Adrenal gland (tissue), 12 donors: Measurements from ENCODE around the gene GIMAP7. TPM values are rescaled to one million over a fixed set of nuclear protein-coding genes. Genes with fewer than 3 reads are reported as not detected.

Source experiments
- DNase-seq, 7 donors: peaks; one replicate each; pipeline ENCODE4 v3.0.0-alpha.2; 2019 to 2020
- H3K27ac ChIP-seq, 5 donors: fragments of 200-600 bp; sonication (generic) in 4 of 5; 1 replicate in 3 of 5; 2 replicates in 2 of 5; pipeline versions ENCODE4 v1.5.1 to v1.8.0; 2016 to 2020; ENCODE audit warnings: mild to moderate bottlenecking in 1 of 5
- H3K27me3 ChIP-seq: fragments of 200-600 bp; 2 replicates; pipeline ENCODE4 v1.8.0; 2021
- H3K36me3 ChIP-seq, 2 donors: fragments of 200-600 bp; replicated peaks in 1 of 2; 1 replicate in 1 of 2; 2 replicates in 1 of 2; pipeline versions ENCODE4 v1.5.1 to v1.8.0; 2018 to 2022
- H3K4me1 ChIP-seq, 2 donors: fragments of 200-600 bp; replicated peaks in 1 of 2; 1 replicate in 1 of 2; 2 replicates in 1 of 2; pipeline versions ENCODE4 v1.5.1 to v1.8.0; 2018 to 2021
- H3K4me3 ChIP-seq, 4 donors: fragments of 200-600 bp; sonication (generic) in 3 of 4; one replicate each; pipeline ENCODE4 v1.5.1; 2016 to 2018
- H3K9me3 ChIP-seq, 3 donors: fragments of 200-600 bp; sonication (generic) in 1 of 3; replicated peaks in 1 of 3; 1 replicate in 2 of 3; 2 replicates in 1 of 3; pipeline versions ENCODE4 v1.5.1 to v1.8.0; 2016 to 2021
- POLR2A ChIP-seq, 2 donors: fragments of 450-650 bp; IDR thresholded peaks; one replicate each; pipeline ENCODE4 v1.6.1; 2017; ENCODE audit warnings: antibody characterized with exemption in 2 of 2, mild to moderate bottlenecking in 2 of 2, moderate library complexity in 1 of 2
- WGBS, 4 donors: extraction: QIAGEN DNeasy Blood & Tissue Kit in 2 of 4; methylation state at CpG; one replicate each; pipeline versions ENCODE4 v1.1.5 to v1.1.7; 2013 to 2017; 5-methylcytosine and 5-hydroxymethylcytosine counted together
- intact Hi-C, 2 donors: fragments of 100-400 bp; cut with DNase I; formaldehyde crosslinking; loops; one replicate each; pipeline versions ENCODE4 v1.14.1 to v1.15.0; 2022 to 2023
- polyA plus RNA-seq, 3 donors: library from polyadenylated mRNA; stranded (reverse); fragments of 200-250 nt in 2 of 3; fragments of 350-450 nt in 1 of 3; fragmentation: Illumina TruSeq in 1 of 3; extraction: RNeasy Lipid Tissue Mini Kit (QIAGEN cat#74804) in 1 of 3; gene quantifications; one replicate each; pipeline ENCODE4 v1.2.3, GENCODE V29; 2013 to 2014
- total RNA-seq, 9 donors: library from RNA; depleted of rRNA in 4 of 9; stranded (reverse); fragments of >200 nt in 4 of 9; fragments of 120-200 nt in 1 of 9; fragmentation: NEBNext Ultra II Directional in 1 of 9; extraction: Animal tissue kit (Norgen Biotek cat#: 25700) in 1 of 9; gene quantifications; one replicate each; pipeline versions ENCODE4 v1.1.0 to v1.2.4, GENCODE V29; 2013 to 2023
- TF ChIP-seq, protein P1 (sequence below), 6 experiments: fragments of 450-650 bp in 4 of 6; fragments of 200-600 bp in 2 of 6; sonication (generic) in 1 of 6; IDR thresholded peaks; 1 replicate in 5 of 6; 2 replicates in 1 of 6; pipeline versions ENCODE4 v1.5.1 to v1.8.0; 2016 to 2021; ENCODE audit warnings: antibody characterized with exemption in 6 of 6, mild to moderate bottlenecking in 2 of 6, moderate library complexity in 1 of 6
- donor health status: healthy with polysubstance abuse.
- donor health status: Bipolar disorder and iron deficiency.
- donor health status: DM: yes; HTN: yes; CAD: no.
- donor health status: DM: no; HTN: no; CAD: no.
- donor health status: DM: no; HTN: no; CAD: no.
- donor health status: DM: yes; HTN: yes; CAD: no.

GIMAP7 gene
- total and polyA plus RNA-seq, 12 donors: 4.2 to 39.3 (median 18.8) TPM

DNA sequence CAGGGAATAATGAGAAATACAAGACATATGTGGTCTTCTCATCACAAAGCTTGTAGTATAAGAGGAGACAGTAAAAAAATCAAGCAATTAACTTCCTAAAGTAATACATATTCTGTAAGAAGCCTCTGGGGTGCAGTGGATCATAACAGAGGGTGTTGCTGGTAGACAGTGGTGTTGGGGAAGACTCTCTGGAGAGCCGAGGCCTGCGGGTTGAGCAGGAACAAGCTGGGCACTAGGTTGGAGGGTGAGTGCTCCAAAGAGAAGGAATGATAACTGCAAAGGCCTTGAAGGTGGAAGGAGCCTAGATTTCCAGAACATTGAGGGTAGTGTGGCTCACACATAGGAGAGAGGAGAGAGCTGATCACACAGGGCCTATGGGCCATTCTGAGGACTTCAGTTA is 54.0 kb downstream of the GIMAP7 start:
- H3K27ac ChIP-seq: peak overlapping the region in 3 of 5 donors; percentile 16 to 51 (median 33)
- no peaks in the 10 kb centered on the region for H3K27me3 ChIP-seq
- 41 to 78% (median 71%) methylated on average over 2 of the region's 2 CpGs for WGBS, 4 donors
- TF ChIP-seq POLR2A (IDR thresholded peaks at IDR 0.05): no peak
- TF ChIP-seq, protein P1, sequence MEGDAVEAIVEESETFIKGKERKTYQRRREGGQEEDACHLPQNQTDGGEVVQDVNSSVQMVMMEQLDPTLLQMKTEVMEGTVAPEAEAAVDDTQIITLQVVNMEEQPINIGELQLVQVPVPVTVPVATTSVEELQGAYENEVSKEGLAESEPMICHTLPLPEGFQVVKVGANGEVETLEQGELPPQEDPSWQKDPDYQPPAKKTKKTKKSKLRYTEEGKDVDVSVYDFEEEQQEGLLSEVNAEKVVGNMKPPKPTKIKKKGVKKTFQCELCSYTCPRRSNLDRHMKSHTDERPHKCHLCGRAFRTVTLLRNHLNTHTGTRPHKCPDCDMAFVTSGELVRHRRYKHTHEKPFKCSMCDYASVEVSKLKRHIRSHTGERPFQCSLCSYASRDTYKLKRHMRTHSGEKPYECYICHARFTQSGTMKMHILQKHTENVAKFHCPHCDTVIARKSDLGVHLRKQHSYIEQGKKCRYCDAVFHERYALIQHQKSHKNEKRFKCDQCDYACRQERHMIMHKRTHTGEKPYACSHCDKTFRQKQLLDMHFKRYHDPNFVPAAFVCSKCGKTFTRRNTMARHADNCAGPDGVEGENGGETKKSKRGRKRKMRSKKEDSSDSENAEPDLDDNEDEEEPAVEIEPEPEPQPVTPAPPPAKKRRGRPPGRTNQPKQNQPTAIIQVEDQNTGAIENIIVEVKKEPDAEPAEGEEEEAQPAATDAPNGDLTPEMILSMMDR (IDR thresholded peaks at IDR 0.05): no peak
- intact Hi-C loops: no loop called here
- no peak for DNase-seq
- peak overlapping the region in 1 of 4 donors; percentile 53 for H3K4me3 ChIP-seq
- no peaks in the 10 kb centered on the region for H3K4me1 ChIP-seq
- no peaks in the 10 kb centered on the region for H3K36me3 ChIP-seq
- H3K9me3 ChIP-seq: no peaks in the 10 kb centered on the region

DNA sequence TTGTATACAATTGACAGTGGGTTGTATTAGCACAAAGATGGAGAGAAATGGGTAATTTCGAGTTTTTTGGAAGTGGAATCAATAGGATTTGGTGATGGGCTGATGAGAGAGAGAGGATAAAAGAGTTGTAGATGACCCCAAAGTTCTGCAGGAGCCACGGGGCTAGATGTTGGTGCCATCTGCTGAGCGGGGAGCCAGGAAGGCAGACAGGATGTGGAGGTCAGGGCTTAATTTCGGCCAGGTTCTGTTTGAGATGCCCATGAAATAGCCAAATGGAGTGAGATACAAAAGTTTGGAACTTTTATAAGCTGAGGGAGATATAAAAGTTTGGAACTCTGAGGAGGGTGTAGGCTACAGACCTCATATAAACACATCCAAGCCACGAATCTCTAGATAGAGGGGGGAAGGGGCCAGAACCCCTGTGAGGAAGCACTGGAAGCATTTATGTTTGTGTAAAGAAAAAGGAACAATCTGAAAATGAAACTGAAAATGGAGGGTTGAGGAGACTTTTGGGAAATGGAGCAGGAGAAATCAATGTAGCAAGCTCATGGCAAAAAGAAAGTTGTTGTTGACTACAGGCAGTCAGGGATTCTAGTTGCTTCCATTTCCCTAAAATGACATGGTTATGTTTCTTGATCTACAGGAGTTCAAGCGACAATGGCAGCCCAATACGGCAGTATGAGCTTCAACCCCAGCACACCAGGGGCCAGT is 54.7 kb downstream of the GIMAP7 start:
- TF ChIP-seq, protein P1 (IDR thresholded peaks at IDR 0.05): no peak
- no peak for TF ChIP-seq POLR2A (IDR thresholded peaks at IDR 0.05)
- H3K9me3 ChIP-seq: no peaks in the 10 kb centered on the region
- 52 to 68% (median 56%) methylated on average over 7 of the region's 7 CpGs for WGBS, 4 donors
- H3K27ac ChIP-seq: peak overlapping the region in 4 of 5 donors; percentile 16 to 63 (median 42)
- no peaks in the 10 kb centered on the region for H3K4me1 ChIP-seq
- intact Hi-C loops: no loop called here
- peak overlapping the region in 1 of 4 donors; percentile 53 for H3K4me3 ChIP-seq
- H3K27me3 ChIP-seq: no peaks in the 10 kb centered on the region
- H3K36me3 ChIP-seq: no peaks in the 10 kb centered on the region
- DNase-seq: no peak

Other genes starting within 250 kb of the GIMAP7 start
- 1,000 to 10,000 TPM in 1 of 9 donors, 100 to 1,000 TPM in 6, 10 to 100 TPM in 2; 11.4 to 1,435 (median 224) TPM for gene LRRC61, start 191.5 kb upstream of the GIMAP7 start, total RNA-seq
- gene LRRC61, start 191.5 kb upstream of the GIMAP7 start, polyA plus RNA-seq: 10 to 100 TPM in 2 of 3 donors, 1 to 10 TPM in 1; 8.6 to 34.5 (median 33.6) TPM
- gene ACTR3C, start 191.3 kb upstream of the GIMAP7 start, total RNA-seq: 10 to 100 TPM; 14.5 to 50.0 (median 31.8) TPM
- gene ACTR3C, start 191.3 kb upstream of the GIMAP7 start, polyA plus RNA-seq: 10 to 100 TPM in 2 of 3 donors, 1 to 10 TPM in 1; 6.6 to 16.9 (median 10.7) TPM
- 1,000 to 10,000 TPM in 8 of 9 donors, 100 to 1,000 TPM in 1; 132 to 6,437 (median 3,184) TPM for gene RARRES2, start 173.2 kb upstream of the GIMAP7 start, total RNA-seq
- gene RARRES2, start 173.2 kb upstream of the GIMAP7 start, polyA plus RNA-seq: 1,000 to 10,000 TPM in 2 of 3 donors, 100 to 1,000 TPM in 1; 590 to 7,984 (median 3,445) TPM
- 100 to 1,000 TPM in 8 of 9 donors, 10 to 100 TPM in 1; 47.5 to 294 (median 208) TPM for gene REPIN1, start 146.1 kb upstream of the GIMAP7 start, total RNA-seq
- 100 to 1,000 TPM in 1 of 3 donors, 10 to 100 TPM in 2; 69.0 to 140 (median 95.8) TPM for gene REPIN1, start 146.1 kb upstream of the GIMAP7 start, polyA plus RNA-seq
- 10 to 100 TPM in 1 of 9 donors, 1 to 10 TPM in 8; 3.2 to 13.9 (median 7.1) TPM for gene ZNF775, start 135.5 kb upstream of the GIMAP7 start, total RNA-seq
- gene ZNF775, start 135.5 kb upstream of the GIMAP7 start, polyA plus RNA-seq: 1 to 10 TPM in 2 of 3 donors, under 1 TPM in 1; 0.26 to 6.0 (median 3.0) TPM
- 10 to 100 TPM in 5 of 9 donors, 1 to 10 TPM in 4; 6.1 to 18.4 (median 11.2) TPM for gene GIMAP8, start 64.2 kb upstream of the GIMAP7 start, total RNA-seq
- gene GIMAP8, start 64.2 kb upstream of the GIMAP7 start, polyA plus RNA-seq: 1 to 10 TPM; 6.1 to 9.3 (median 6.8) TPM
- gene GIMAP4, start 52.5 kb downstream of the GIMAP7 start, total RNA-seq: 10 to 100 TPM; 24.6 to 52.7 (median 37.8) TPM
- 10 to 100 TPM; 19.6 to 35.6 (median 27.9) TPM for gene GIMAP4, start 52.5 kb downstream of the GIMAP7 start, polyA plus RNA-seq
- gene GIMAP6, start 117.5 kb downstream of the GIMAP7 start, total RNA-seq: 10 to 100 TPM; 12.6 to 50.6 (median 27.6) TPM
- 10 to 100 TPM in 2 of 3 donors, 1 to 10 TPM in 1; 9.9 to 12.9 (median 11.0) TPM for gene GIMAP6, start 117.5 kb downstream of the GIMAP7 start, polyA plus RNA-seq
- gene GIMAP2, start 170.8 kb downstream of the GIMAP7 start, total RNA-seq: 10 to 100 TPM in 7 of 9 donors, 1 to 10 TPM in 2; 6.6 to 23.6 (median 15.4) TPM
- 10 to 100 TPM in 1 of 3 donors, 1 to 10 TPM in 2; 5.2 to 10.9 (median 7.8) TPM for gene GIMAP2, start 170.8 kb downstream of the GIMAP7 start, polyA plus RNA-seq
- 10 to 100 TPM in 1 of 9 donors, 1 to 10 TPM in 8; 1.6 to 11.2 (median 6.6) TPM for gene GIMAP1, start 201.7 kb downstream of the GIMAP7 start, total RNA-seq
- gene GIMAP1, start 201.7 kb downstream of the GIMAP7 start, polyA plus RNA-seq: 1 to 10 TPM; 1.5 to 4.7 (median 4.2) TPM
- 10 to 100 TPM in 8 of 9 donors, 1 to 10 TPM in 1; 7.9 to 65.0 (median 18.9) TPM for gene GIMAP5, start 222.5 kb downstream of the GIMAP7 start, total RNA-seq
- gene GIMAP5, start 222.5 kb downstream of the GIMAP7 start, polyA plus RNA-seq: 10 to 100 TPM; 13.2 to 32.9 (median 29.7) TPM